ENCODE results near the gene LONRF2. TPM values are rescaled to one million over a fixed set of nuclear protein-coding genes. Genes with fewer than 3 reads are reported as not detected.
A peak's percentile ranks its signal among the peaks of the same experiment; 100 is the strongest.

The LONRF2 gene
- total and polyA plus RNA-seq, 2 experiments from 2014 or later = 0.69 to 1.9 TPM

DNA sequence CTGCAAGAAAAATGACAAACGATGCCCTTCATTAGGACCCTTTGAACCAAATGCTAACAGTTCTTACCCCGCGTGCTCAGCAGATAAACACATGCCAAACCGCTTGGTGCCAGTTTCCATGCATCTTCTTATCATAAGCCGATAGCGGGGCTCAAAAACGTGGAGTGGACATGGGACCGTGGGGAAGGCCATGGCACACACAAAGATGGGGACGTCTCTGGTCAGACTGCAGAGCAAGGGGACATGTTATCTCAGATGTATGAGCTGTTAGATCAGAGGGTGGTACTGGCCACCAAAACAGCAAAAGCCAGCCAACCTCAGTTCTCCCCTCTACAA, 28.2 kb downstream of the LONRF2 start:
- Histone ChIP-seq H2AFZ (no peak overlapping the region), H3K4me2 (no peak overlapping the region)
- DNase-seq (ENCODE audit: low spot score) = no peak

DNA sequence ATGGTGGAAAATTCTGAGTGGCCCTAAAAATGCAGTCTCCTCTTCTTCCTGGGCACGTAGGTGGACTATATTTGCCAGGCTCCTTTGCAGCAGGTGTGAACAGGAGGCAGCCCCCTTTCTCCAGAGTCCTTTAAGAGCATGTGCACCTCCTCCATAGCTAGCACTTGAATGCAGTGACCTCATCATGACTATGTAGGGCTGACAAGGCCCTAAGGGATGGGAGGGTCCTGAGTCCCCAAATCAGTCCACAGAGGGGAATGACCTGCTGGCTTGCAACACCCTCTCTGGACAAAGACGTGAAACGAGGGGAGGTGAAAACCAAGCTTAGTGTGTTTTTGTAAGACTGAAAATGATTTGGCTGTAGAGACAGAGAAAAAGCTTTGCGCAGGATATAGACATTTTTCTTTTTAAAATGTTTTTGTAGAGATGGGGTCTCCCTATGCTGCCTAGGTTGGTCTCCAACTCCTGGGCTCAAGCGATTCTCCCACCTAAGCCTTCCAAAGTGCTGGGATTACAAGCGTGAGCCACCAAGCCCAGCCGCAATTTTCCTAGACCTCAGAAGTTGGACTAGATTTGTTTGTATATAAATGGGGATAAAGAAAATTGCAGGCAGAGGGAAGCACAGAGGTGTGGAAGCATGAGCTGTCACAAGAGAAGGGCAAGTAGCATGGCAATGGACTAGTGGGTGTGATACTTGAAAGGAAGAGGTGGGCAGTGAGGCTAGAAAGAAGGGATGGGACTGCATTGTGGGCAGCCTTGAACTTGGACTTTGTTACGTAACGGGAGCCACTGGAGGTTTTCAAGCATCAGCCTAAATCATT, 28.8 kb downstream of the LONRF2 start:
- no peaks in the 10 kb centered on the region for H3K36me3 ChIP-seq (replicated peaks; ENCODE audit: insufficient read depth, low read depth)
- H3K4me2 ChIP-seq = no peak overlapping the region
- H2AFZ ChIP-seq = no peak overlapping the region
- H3K9me3 ChIP-seq (ENCODE audit: low read depth) = no peaks in the 10 kb centered on the region
- 83% methylated on average over 9 of the region's 9 CpGs for WGBS (ENCODE audit: low lambda C conversion rate, missing lambda C conversion rate)
- H3K4me3 ChIP-seq = no peak overlapping the region
- no peaks in the 10 kb centered on the region for H3K79me2 ChIP-seq
- H3K27me3 ChIP-seq = no peaks in the 10 kb centered on the region
- H4K20me1 ChIP-seq (ENCODE audit: insufficient read depth, poor library complexity, severe bottlenecking) = no peaks in the 10 kb centered on the region
- TF ChIP-seq EZH2 (IDR thresholded peaks at IDR 0.05; ENCODE audit: borderline replicate concordance) = no peak
- TF ChIP-seq, protein P1, sequence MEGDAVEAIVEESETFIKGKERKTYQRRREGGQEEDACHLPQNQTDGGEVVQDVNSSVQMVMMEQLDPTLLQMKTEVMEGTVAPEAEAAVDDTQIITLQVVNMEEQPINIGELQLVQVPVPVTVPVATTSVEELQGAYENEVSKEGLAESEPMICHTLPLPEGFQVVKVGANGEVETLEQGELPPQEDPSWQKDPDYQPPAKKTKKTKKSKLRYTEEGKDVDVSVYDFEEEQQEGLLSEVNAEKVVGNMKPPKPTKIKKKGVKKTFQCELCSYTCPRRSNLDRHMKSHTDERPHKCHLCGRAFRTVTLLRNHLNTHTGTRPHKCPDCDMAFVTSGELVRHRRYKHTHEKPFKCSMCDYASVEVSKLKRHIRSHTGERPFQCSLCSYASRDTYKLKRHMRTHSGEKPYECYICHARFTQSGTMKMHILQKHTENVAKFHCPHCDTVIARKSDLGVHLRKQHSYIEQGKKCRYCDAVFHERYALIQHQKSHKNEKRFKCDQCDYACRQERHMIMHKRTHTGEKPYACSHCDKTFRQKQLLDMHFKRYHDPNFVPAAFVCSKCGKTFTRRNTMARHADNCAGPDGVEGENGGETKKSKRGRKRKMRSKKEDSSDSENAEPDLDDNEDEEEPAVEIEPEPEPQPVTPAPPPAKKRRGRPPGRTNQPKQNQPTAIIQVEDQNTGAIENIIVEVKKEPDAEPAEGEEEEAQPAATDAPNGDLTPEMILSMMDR (IDR thresholded peaks at IDR 0.05; ENCODE audit: poor library complexity) = no peak
- TF ChIP-seq EZH2phosphoT487 (IDR thresholded peaks at IDR 0.05; ENCODE audit: low read depth, severe bottlenecking, unreplicated experiment) = no peak
- H3K4me1 ChIP-seq (ENCODE audit: insufficient read depth) = peaks cover 25% of the 10 kb centered on the region
- no peak for DNase-seq (ENCODE audit: low spot score)
- peak overlapping the region; percentile 82 for H3K27ac ChIP-seq
- no peaks in the 10 kb centered on the region for H3K9me2 ChIP-seq (replicated peaks; ENCODE audit: insufficient read depth)

More for the DNA sequence above, 28.2 kb downstream of the LONRF2 start:
- Histone ChIP-seq H3K9me3 (ENCODE audit: low read depth) (no peaks in the 10 kb centered on the region), H3K27ac (no peak overlapping the region), H3K36me3 (replicated peaks; ENCODE audit: insufficient read depth, low read depth) (no peaks in the 10 kb centered on the region), H3K27me3 (no peaks in the 10 kb centered on the region), H3K4me1 (ENCODE audit: insufficient read depth) (peaks cover 25% of the 10 kb centered on the region), H4K20me1 (ENCODE audit: insufficient read depth, poor library complexity, severe bottlenecking) (no peaks in the 10 kb centered on the region), H3K9me2 (replicated peaks; ENCODE audit: insufficient read depth) (no peaks in the 10 kb centered on the region), H3K79me2 (no peaks in the 10 kb centered on the region), H3K4me3 (no peak overlapping the region)
- TF ChIP-seq EZH2 (IDR thresholded peaks at IDR 0.05; ENCODE audit: borderline replicate concordance) = no peak
- no peak for TF ChIP-seq EZH2phosphoT487 (IDR thresholded peaks at IDR 0.05; ENCODE audit: low read depth, severe bottlenecking, unreplicated experiment)
- TF ChIP-seq, protein P1 (IDR thresholded peaks at IDR 0.05; ENCODE audit: poor library complexity) = no peak
- WGBS (ENCODE audit: low lambda C conversion rate, missing lambda C conversion rate) = 95% methylated on average over 9 of the region's 9 CpGs

DNA sequence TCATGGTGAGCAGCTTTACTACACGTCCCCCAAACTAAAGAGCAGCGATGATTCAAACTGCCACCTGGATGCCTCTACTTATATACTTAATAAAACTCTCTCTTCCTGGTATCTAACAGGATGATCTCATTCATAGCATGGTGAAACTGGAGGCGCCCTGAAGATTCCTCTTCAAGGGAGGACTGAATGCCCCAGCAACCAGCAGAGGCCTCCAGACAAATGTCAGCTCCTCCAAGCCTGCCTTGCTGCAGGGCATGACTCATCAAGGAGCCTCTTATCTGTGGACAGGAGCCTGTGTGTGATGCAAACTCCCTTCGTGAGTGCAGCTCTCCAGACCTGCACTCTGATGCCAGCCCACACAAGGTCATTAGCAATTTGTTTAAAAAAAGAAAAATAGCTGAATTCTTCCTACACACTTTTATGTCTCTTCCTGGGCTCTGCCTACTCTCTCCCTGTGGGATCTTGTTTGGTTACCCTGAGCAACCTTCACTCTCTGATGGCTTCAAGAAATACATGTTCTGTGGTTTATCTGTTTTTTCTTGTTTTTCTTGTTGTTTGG, 30.2 kb downstream of the LONRF2 start:
- TF ChIP-seq, protein P1 (IDR thresholded peaks at IDR 0.05; ENCODE audit: poor library complexity) = no peak
- H2AFZ ChIP-seq = no peak overlapping the region
- peak; percentile 94 for DNase-seq (ENCODE audit: low spot score)
- no peaks in the 10 kb centered on the region for H3K27me3 ChIP-seq
- H3K4me3 ChIP-seq = no peak overlapping the region
- H3K79me2 ChIP-seq = no peaks in the 10 kb centered on the region
- H3K4me1 ChIP-seq (ENCODE audit: insufficient read depth) = peaks cover 25% of the 10 kb centered on the region
- no peaks in the 10 kb centered on the region for H3K9me2 ChIP-seq (replicated peaks; ENCODE audit: insufficient read depth)
- peak overlapping the region; percentile 66 for H3K4me2 ChIP-seq
- 33% methylated on average over 4 of the region's 4 CpGs for WGBS (ENCODE audit: low lambda C conversion rate, missing lambda C conversion rate)
- H4K20me1 ChIP-seq (ENCODE audit: insufficient read depth, poor library complexity, severe bottlenecking) = no peaks in the 10 kb centered on the region
- H3K36me3 ChIP-seq (replicated peaks; ENCODE audit: insufficient read depth, low read depth) = no peaks in the 10 kb centered on the region
- H3K9me3 ChIP-seq (ENCODE audit: low read depth) = no peaks in the 10 kb centered on the region
- peak overlapping the region; percentile 98 for H3K27ac ChIP-seq

Measured in hepatocyte (in vitro differentiated cells).